HepG2 (cell line): ENCODE data around the gene OTUD6A. TPM values are rescaled to one million over a fixed set of nuclear protein-coding genes. Genes with fewer than 3 reads are reported as not detected.

Experiments
- ATAC-seq: fragments of 200-7000 bp; cut with Tn5 transposase; 3 replicates; pipeline ENCODE4 v1.9.1; 2020; ENCODE audit warnings: mild to moderate bottlenecking, moderate library complexity
- BruUV-seq: library from RNA; stranded (reverse); fragments of 400-500 nt; replicated peaks from 2 replicates; lab custom pipeline; 2021; lab: Mats Ljungman, UMichigan
- CTCF ChIA-PET: fragments of 300-600 bp; formaldehyde crosslinking; extraction: SDS; loops from one replicate; lab custom pipeline; 2021; ENCODE audit warnings: low total read pairs, inconsistent platforms, low intra/inter-chr PET ratio; lab: Yijun Ruan, JAX
- POLR2A ChIA-PET: fragments of 350-600 bp; sonication (Branson Sonifier 250); formaldehyde crosslinking; loops from one replicate; lab custom pipeline; 2020; ENCODE audit warnings: antibody characterized with exemption, inconsistent platforms; lab: Yijun Ruan, JAX
- DNase-seq: peaks from one replicate; pipeline ENCODE4 v3.0.0-alpha.2; 2015; ENCODE audit warnings: low spot score
- FAIRE-seq: peaks from 3 replicates; lab custom pipeline; 2011; peaks lifted over from hg19 to GRCh38; lab: Jason Lieb, UNC
- H2AFZ ChIP-seq: one replicate; pipeline ENCODE4 v1.6.1; 2011; ENCODE audit warnings: low read length, inconsistent platforms
- H3K27ac ChIP-seq: fragments of 300-600 bp; 3 replicates; pipeline ENCODE4 v1.8.0; 2011; ENCODE audit warnings: mixed run types, mild to moderate bottlenecking, mixed read lengths, low read length, inconsistent platforms; ENCODE audit not compliant: insufficient read depth; ENCODE audit errors: extremely low read length
- H3K27me3 ChIP-seq, 2 experiments: fragments of 200-600 bp in 1 of 2; 2 replicates in 1 of 2; 3 replicates in 1 of 2; pipeline versions ENCODE4 v1.6.0 to v1.8.0; 2011; ENCODE audit warnings: low read length in 2 of 2, mild to moderate bottlenecking in 2 of 2, moderate library complexity in 2 of 2, inconsistent platforms in 1 of 2; ENCODE audit not compliant: insufficient read depth in 2 of 2, control insufficient read depth in 1 of 2
- H3K36me3 ChIP-seq, 2 experiments: fragments of 200-600 bp in 1 of 2; replicated peaks in 1 of 2; 2 replicates in 1 of 2; 3 replicates in 1 of 2; pipeline versions ENCODE4 v1.5.1 to v1.8.0; 2011; ENCODE audit warnings: low read length in 2 of 2, inconsistent platforms in 1 of 2; ENCODE audit not compliant: insufficient read depth in 2 of 2, control insufficient read depth in 1 of 2
- H3K4me1 ChIP-seq: 2 replicates; pipeline ENCODE4 v1.5.1; 2012; ENCODE audit warnings: low read length, inconsistent platforms; ENCODE audit not compliant: insufficient read depth
- H3K4me2 ChIP-seq: 2 replicates; pipeline ENCODE4 v1.6.0; 2011; ENCODE audit warnings: low read depth, low read length, inconsistent platforms
- H3K4me3 ChIP-seq, 3 experiments: fragments of 200-600 bp in 1 of 3; sonication (generic), shearing (Covaris generic) in 1 of 3; replicated peaks in 1 of 3; 2 replicates each; pipeline ENCODE4 v1.5.1; 2011 to 2016; ENCODE audit warnings: low read length in 3 of 3, inconsistent platforms in 2 of 3, low read depth in 2 of 3, mild to moderate bottlenecking in 2 of 3, control low read depth in 1 of 3, mixed read lengths in 1 of 3; ENCODE audit not compliant: insufficient read depth in 1 of 3
- H3K79me2 ChIP-seq: one replicate; pipeline ENCODE4 v1.6.1; 2011; ENCODE audit warnings: low read length, inconsistent platforms; ENCODE audit not compliant: insufficient read depth
- H3K9ac ChIP-seq: 2 replicates; pipeline ENCODE4 v1.6.0; 2011; ENCODE audit warnings: mild to moderate bottlenecking, low read depth, low read length, inconsistent platforms; ENCODE audit not compliant: insufficient read depth
- H3K9me3 ChIP-seq: 2 replicates; pipeline ENCODE4 v1.5.1; 2012; ENCODE audit warnings: mild to moderate bottlenecking, low read length
- H4K20me1 ChIP-seq: 2 replicates; pipeline ENCODE4 v1.6.0; 2011; ENCODE audit warnings: inconsistent platforms, mild to moderate bottlenecking, low read length, moderate library complexity; ENCODE audit not compliant: insufficient read depth
- ARID4A ChIP-seq: sonication (generic); formaldehyde crosslinking; IDR thresholded peaks from 2 replicates; pipeline ENCODE4 v1.5.0; 2020; ENCODE audit warnings: mild to moderate bottlenecking, missing genetic modification reagents, borderline replicate concordance
- HOXD1 ChIP-seq: sonication (generic); formaldehyde crosslinking; IDR thresholded peaks from 2 replicates; pipeline ENCODE4 v1.5.0; 2020; ENCODE audit warnings: missing genetic modification reagents
- POLR2AphosphoS5 ChIP-seq: IDR thresholded peaks from 2 replicates; pipeline ENCODE4 v1.6.1; 2012; ENCODE audit warnings: low read depth, low read length
- SATB2 ChIP-seq: sonication (generic); formaldehyde crosslinking; IDR thresholded peaks from 2 replicates; pipeline ENCODE4 v1.5.0; 2020; ENCODE audit warnings: missing genetic modification reagents
- XBP1 ChIP-seq: sonication (generic); formaldehyde crosslinking; IDR thresholded peaks from 2 replicates; pipeline ENCODE4 v1.5.0; 2020; ENCODE audit warnings: missing genetic modification reagents
- ZBTB44 ChIP-seq: sonication (generic); formaldehyde crosslinking; IDR thresholded peaks from 2 replicates; pipeline ENCODE4 v1.4.0; 2020; ENCODE audit warnings: missing genetic modification reagents
- ZBTB49 ChIP-seq: sonication (generic); formaldehyde crosslinking; IDR thresholded peaks from 2 replicates; pipeline ENCODE4 v1.4.0; 2020; ENCODE audit warnings: missing genetic modification reagents, borderline replicate concordance
- ZNF10 ChIP-seq: sonication (generic); formaldehyde crosslinking; IDR thresholded peaks from 2 replicates; pipeline ENCODE4 v1.4.0; 2020; ENCODE audit warnings: mild to moderate bottlenecking, low read depth, missing genetic modification reagents, borderline replicate concordance
- ZNF234 ChIP-seq: sonication (generic); formaldehyde crosslinking; conservative IDR thresholded peaks from 2 replicates; pipeline ENCODE4 v1.5.1; 2020; ENCODE audit warnings: mild to moderate bottlenecking, missing genetic modification reagents
- ZNF503 ChIP-seq: sonication (generic); formaldehyde crosslinking; IDR thresholded peaks from 2 replicates; pipeline ENCODE4 v1.4.0; 2020; ENCODE audit warnings: missing genetic modification reagents
- ZNF512B ChIP-seq: sonication (generic); formaldehyde crosslinking; IDR thresholded peaks from 2 replicates; pipeline ENCODE4 v1.5.1; 2020; ENCODE audit warnings: missing genetic modification reagents, mild to moderate bottlenecking, borderline replicate concordance
- ZNF709 ChIP-seq: sonication (generic); formaldehyde crosslinking; IDR thresholded peaks from 2 replicates; pipeline ENCODE4 v1.5.0; 2020; ENCODE audit warnings: mild to moderate bottlenecking, missing genetic modification reagents
- in situ Hi-C: cut with HindIII; loops from 2 replicates; pipeline ENCODE4 v1.10.0; 2017; ENCODE audit warnings: low pct_unique_long_range_greater_than_20kb; ENCODE audit not compliant: extremely low pct_ligation_motif_present
- intact Hi-C: fragments of 100-400 bp; cut with micrococcal nuclease; formaldehyde crosslinking; loops from one replicate; pipeline ENCODE4 v1.10.0; 2022; ENCODE audit not compliant: unreplicated experiment
- polyA plus RNA-seq, 8 experiments: library from polyadenylated mRNA; depleted of rRNA in 3 of 8; stranded (reverse) in 7 of 8; unstranded in 1 of 8; fragments of >200 nt; fragmentation: Illumina TruSeq in 4 of 8; extraction: Trizol in 4 of 8; gene quantifications; 2 replicates each; pipeline versions ENCODE4 v1.2.1 to v1.2.3, GENCODE V29; 2011 to 2016; ENCODE audit warnings: low read depth in 4 of 8, missing spikeins in 1 of 8, mixed read lengths in 1 of 8; ENCODE audit not compliant: insufficient read depth in 1 of 8
- total RNA-seq, 5 experiments: library from RNA; depleted of rRNA; stranded (reverse); fragments of >200 nt; fragmentation: Illumina TruSeq; extraction: Trizol; gene quantifications; 2 replicates each; pipeline ENCODE4 v1.2.3, GENCODE V29; 2016; ENCODE audit warnings: low read depth in 1 of 5

OTUD6A gene
- total and polyA plus RNA-seq, 2 of the 13 experiments (the other 11 are each of a cell fraction or from before 2014, with no cell fraction given), result not detected

- Histone ChIP-seq H2AFZ (no peak overlapping the region), H3K4me2 (no peak overlapping the region), H3K4me1 (no peaks in the 10 kb centered on the region), H3K4me3 (no peak overlapping the region), H3K27me3 (no peaks in the 10 kb centered on the region), H3K27ac (no peak overlapping the region), H3K9ac (no peak overlapping the region), H4K20me1 (no peaks in the 10 kb centered on the region), H3K79me2 (no peaks in the 10 kb centered on the region), H3K9me3 (no peaks in the 10 kb centered on the region), H3K36me3 (no peaks in the 10 kb centered on the region)
- POLR2A ChIA-PET, result no interaction called here
- DNase-seq, result no peak
- intact Hi-C loops (no loop called here), in situ Hi-C loops (no loop called here)
- no TSS peak for BruUV-seq
- CTCF ChIA-PET, result no interaction called here
- FAIRE-seq, result no peak
- ATAC-seq, result no peak
- TF ChIP-seq ZNF709 (CRISPR knock-in tag) (no peak), ZNF512B (CRISPR knock-in tag) (no peak), XBP1 (CRISPR knock-in tag) (no peak), ZNF10 (CRISPR knock-in tag) (no peak), ZNF503 (CRISPR knock-in tag) (no peak), ARID4A (CRISPR knock-in tag) (no peak), ZBTB49 (CRISPR knock-in tag) (no peak), ZNF234 (CRISPR knock-in tag) (no peak), HOXD1 (CRISPR knock-in tag) (no peak), SATB2 (CRISPR knock-in tag) (no peak), POLR2AphosphoS5 (no peak), ZBTB44 (CRISPR knock-in tag) (no peak)
Measured at GRCh38 chrX:70088751-70089150, 26.5 kb downstream of the OTUD6A start.
